Breast epithelium (tissue), 3 donors: Measurements from ENCODE around the gene SPDEF.

ENCODE experiments used
- CTCF ChIP-seq, 3 donors: fragments of 450-650 bp; IDR thresholded peaks; one replicate each; pipeline ENCODE4 v1.5.1; 2016 to 2017; ENCODE audit warnings: antibody characterized with exemption in 3 of 3, mild to moderate bottlenecking in 3 of 3, moderate library complexity in 3 of 3
- POLR2A ChIP-seq: fragments of 450-650 bp; IDR thresholded peaks from one replicate; pipeline ENCODE4 v1.6.1; 2016; ENCODE audit warnings: antibody characterized with exemption, mild to moderate bottlenecking, moderate library complexity

- TF ChIP-seq CTCF (IDR thresholded peaks at IDR 0.05) (no peak), POLR2A (no peak)
Measured at GRCh38 chr6:34490390-34491090, 65.6 kb downstream of the SPDEF start.
